Central memory CD8-positive, alpha-beta T cell (primary cell): ENCODE data around the gene JMJD7.
A peak's percentile ranks its signal among the peaks of the same experiment; 100 is the strongest.

Experiments used
- ATAC-seq: fragments of 150-1000 bp; cut with Tn5 transposase; replicated peaks from 2 replicates; pipeline ENCODE4 v1.10.0; 2022; ENCODE audit warnings: mild to moderate bottlenecking, moderate FRiP score, moderate number of reproducible peaks; ENCODE audit not compliant: poor library complexity, severe bottlenecking; ENCODE audit errors: extremely low read depth
- DNase-seq, 2 donors: peaks; one replicate each; pipeline ENCODE4 v3.0.0; 2021; ENCODE audit warnings: low spot score in 2 of 2
- H3K27ac Mint-ChIP-seq: one replicate; pipeline ENCODE4 v1.8.0; 2022; ENCODE audit warnings: low read depth, mild to moderate bottlenecking, moderate library complexity, mixed read lengths
- H3K27me3 Mint-ChIP-seq: one replicate; pipeline ENCODE4 v1.8.0; 2022; ENCODE audit warnings: mixed read lengths
- H3K36me3 Mint-ChIP-seq: one replicate; pipeline ENCODE4 v1.8.0; 2022; ENCODE audit warnings: mild to moderate bottlenecking, moderate library complexity, mixed read lengths; ENCODE audit not compliant: insufficient read depth
- H3K4me1 Mint-ChIP-seq: one replicate; pipeline ENCODE4 v1.8.0; 2022; ENCODE audit warnings: mixed read lengths
- H3K4me3 Mint-ChIP-seq: one replicate; pipeline ENCODE4 v1.8.0; 2022; ENCODE audit warnings: mild to moderate bottlenecking, moderate library complexity, mixed read lengths
- H3K9me3 Mint-ChIP-seq: one replicate; pipeline ENCODE4 v1.8.0; 2022; ENCODE audit warnings: mixed read lengths

Gene JMJD7

GRCh38 chr15:41881086-41881485, 53.2 kb downstream of the JMJD7 start:
- Mint-ChIP-seq H3K36me3 (no peaks in the 10 kb centered on the region), H3K27me3 (peaks cover 24% of the 10 kb centered on the region), H3K9me3 (no peaks in the 10 kb centered on the region), H3K4me1 (peaks cover 12% of the 10 kb centered on the region), H3K27ac (peak overlapping the region; percentile 77), H3K4me3 (peak overlapping the region; percentile 56)
- DNase-seq = no peak
- no peak for ATAC-seq

GRCh38 chr15:41881550-41881919, 53.6 kb downstream of the JMJD7 start:
- DNase-seq = no peak
- peaks cover 12% of the 10 kb centered on the region for H3K4me1 Mint-ChIP-seq
- peaks cover 24% of the 10 kb centered on the region for H3K27me3 Mint-ChIP-seq
- ATAC-seq = no peak
- H3K27ac Mint-ChIP-seq = peak overlapping the region; percentile 77
- H3K36me3 Mint-ChIP-seq = no peaks in the 10 kb centered on the region
- H3K4me3 Mint-ChIP-seq = peak overlapping the region; percentile 56
- H3K9me3 Mint-ChIP-seq = no peaks in the 10 kb centered on the region

- Mint-ChIP-seq H3K36me3 (no peaks in the 10 kb centered on the region), H3K4me3 (no peak overlapping the region), H3K4me1 (peaks cover 12% of the 10 kb centered on the region), H3K27ac (no peak overlapping the region), H3K9me3 (no peaks in the 10 kb centered on the region), H3K27me3 (peaks cover 24% of the 10 kb centered on the region)
- ATAC-seq (no peak), DNase-seq (no peak)
These were observed 54.2 kb downstream of the JMJD7 start for GRCh38 chr15:41881920-41882688.

- DNase-seq = no peak
- ATAC-seq = peak; percentile 28
- peaks cover 18% of the 10 kb centered on the region for H3K4me1 Mint-ChIP-seq
- no peak overlapping the region for H3K4me3 Mint-ChIP-seq
- H3K9me3 Mint-ChIP-seq = no peaks in the 10 kb centered on the region
- H3K27me3 Mint-ChIP-seq = peaks cover 24% of the 10 kb centered on the region
- no peak overlapping the region for H3K27ac Mint-ChIP-seq
- no peaks in the 10 kb centered on the region for H3K36me3 Mint-ChIP-seq
These were observed 55.0 kb downstream of the JMJD7 start for GRCh38 chr15:41882689-41883483.

- Mint-ChIP-seq H3K4me1 (peaks cover 20% of the 10 kb centered on the region), H3K4me3 (no peak overlapping the region), H3K27ac (no peak overlapping the region), H3K36me3 (no peaks in the 10 kb centered on the region), H3K9me3 (no peaks in the 10 kb centered on the region), H3K27me3 (peaks cover 24% of the 10 kb centered on the region)
- ATAC-seq (no peak), DNase-seq (no peak)
These were observed 55.6 kb downstream of the JMJD7 start for GRCh38 chr15:41883484-41883825.

- no peak for ATAC-seq
- Mint-ChIP-seq H3K27ac (no peak overlapping the region), H3K4me3 (no peak overlapping the region), H3K4me1 (peaks cover 30% of the 10 kb centered on the region), H3K36me3 (peaks cover 1% of the 10 kb centered on the region), H3K27me3 (peaks cover 21% of the 10 kb centered on the region), H3K9me3 (no peaks in the 10 kb centered on the region)
- DNase-seq = no peak
These were observed 56.6 kb downstream of the JMJD7 start for GRCh38 chr15:41884458-41884857.

- H3K36me3 Mint-ChIP-seq = peaks cover 1% of the 10 kb centered on the region
- no peak for ATAC-seq
- no peak overlapping the region for H3K27ac Mint-ChIP-seq
These were observed 57.4 kb downstream of the JMJD7 start for GRCh38 chr15:41885321-41885720.

GRCh38 chr15:41885841-41886240, 57.9 kb downstream of the JMJD7 start:
- Mint-ChIP-seq H3K36me3 (peaks cover 1% of the 10 kb centered on the region), H3K4me1 (peaks cover 27% of the 10 kb centered on the region), H3K9me3 (no peaks in the 10 kb centered on the region), H3K4me3 (no peak overlapping the region), H3K27me3 (peaks cover 8% of the 10 kb centered on the region), H3K27ac (no peak overlapping the region)
- DNase-seq (no peak), ATAC-seq (no peak)

More at GRCh38 chr15:41885321-41885720, 57.4 kb downstream of the JMJD7 start:
- H3K27me3 Mint-ChIP-seq = peaks cover 13% of the 10 kb centered on the region
- H3K9me3 Mint-ChIP-seq = no peaks in the 10 kb centered on the region
- peaks cover 32% of the 10 kb centered on the region for H3K4me1 Mint-ChIP-seq
- no peak overlapping the region for H3K4me3 Mint-ChIP-seq
- no peak for DNase-seq

- H3K36me3 Mint-ChIP-seq = peaks cover 1% of the 10 kb centered on the region
- ATAC-seq (no peak), DNase-seq (no peak)
- H3K9me3 Mint-ChIP-seq = no peaks in the 10 kb centered on the region
- H3K4me1 Mint-ChIP-seq = peaks cover 19% of the 10 kb centered on the region
- H3K4me3 Mint-ChIP-seq = no peak overlapping the region
- H3K27me3 Mint-ChIP-seq = no peaks in the 10 kb centered on the region
- no peak overlapping the region for H3K27ac Mint-ChIP-seq
These were observed 58.8 kb downstream of the JMJD7 start for GRCh38 chr15:41886741-41887140.

- Mint-ChIP-seq H3K9me3 (no peaks in the 10 kb centered on the region), H3K27me3 (no peaks in the 10 kb centered on the region), H3K4me3 (peak overlapping the region; percentile 14), H3K4me1 (peaks cover 21% of the 10 kb centered on the region), H3K27ac (peak overlapping the region; percentile 89), H3K36me3 (peaks cover 1% of the 10 kb centered on the region)
- DNase-seq (no peak), ATAC-seq (no peak)
These were observed 59.3 kb downstream of the JMJD7 start for GRCh38 chr15:41887161-41887560.
